Panc1 (cell line): ENCODE results near the gene ZRANB1. TPM values are rescaled to one million over a fixed set of nuclear protein-coding genes. Genes with fewer than 3 reads are reported as not detected.

ENCODE experiments used
- ATAC-seq: fragments of 200-7000 bp; cut with Tn5 transposase; 2 replicates; pipeline ENCODE4 v1.9.1; 2020; ENCODE audit warnings: mild to moderate bottlenecking, moderate library complexity
- BruUV-seq: library from RNA; stranded (reverse); fragments of 400-500 nt; replicated peaks from 2 replicates; lab custom pipeline; 2021; lab: Mats Ljungman, UMichigan
- CTCF ChIA-PET: fragments of 300-600 bp; sonication (Branson Sonifier 250); formaldehyde crosslinking; loops from one replicate; lab custom pipeline; 2022; ENCODE audit warnings: antibody characterized with exemption; lab: Charles Lee
- POLR2A ChIA-PET: fragments of 300-600 bp; sonication (Branson Sonifier 250); formaldehyde crosslinking; loops from one replicate; lab custom pipeline; 2022; ENCODE audit warnings: antibody characterized with exemption; lab: Charles Lee
- DNase-seq: peaks from one replicate; pipeline ENCODE4 v3.0.0-alpha.2; 2010; ENCODE audit warnings: low read depth, low spot score
- H3K27ac ChIP-seq: 2 replicates; pipeline ENCODE4 v1.5.1; 2011; ENCODE audit warnings: mild to moderate bottlenecking, low read length, inconsistent platforms
- H3K27me3 ChIP-seq: fragments of 200-500 bp; sonication (Bioruptor generic); 2 replicates; pipeline ENCODE4 v1.6.0; 2014; ENCODE audit warnings: low read length, inconsistent platforms; ENCODE audit not compliant: control insufficient read depth, insufficient read depth
- H3K36me3 ChIP-seq: fragments of 200-500 bp; sonication (Bioruptor generic); 2 replicates; pipeline ENCODE4 v1.5.1; 2014; ENCODE audit warnings: inconsistent platforms, mild to moderate bottlenecking, low read length, moderate library complexity; ENCODE audit not compliant: control insufficient read depth, insufficient read depth
- H3K4me1 ChIP-seq: 2 replicates; pipeline ENCODE4 v1.5.1; 2011; ENCODE audit warnings: inconsistent platforms, mild to moderate bottlenecking, low read length, moderate library complexity; ENCODE audit not compliant: control insufficient read depth, insufficient read depth
- H3K4me3 ChIP-seq, 2 experiments: 2 replicates each; pipeline ENCODE4 v1.5.1; 2011 to 2012; ENCODE audit warnings: low read depth in 2 of 2, low read length in 2 of 2, mild to moderate bottlenecking in 2 of 2, inconsistent platforms in 1 of 2, moderate library complexity in 1 of 2
- H3K9me3 ChIP-seq: fragments of 200-500 bp; sonication (Bioruptor generic); 2 replicates; pipeline ENCODE4 v1.5.1; 2014; ENCODE audit warnings: low read depth, mild to moderate bottlenecking, inconsistent platforms, low read length, moderate library complexity; ENCODE audit not compliant: control insufficient read depth, insufficient read depth
- POLR2AphosphoS5 ChIP-seq: IDR thresholded peaks from 2 replicates; pipeline ENCODE4 v1.6.1; 2012; ENCODE audit warnings: mild to moderate bottlenecking, low read depth, low read length, moderate library complexity
- SIN3A ChIP-seq: IDR thresholded peaks from 2 replicates; pipeline ENCODE4 v1.6.1; 2012; ENCODE audit warnings: low read depth, mild to moderate bottlenecking, low read length, moderate library complexity, borderline replicate concordance; ENCODE audit not compliant: insufficient read depth
- TCF7L2 ChIP-seq: IDR thresholded peaks from 2 replicates; pipeline ENCODE4 v1.6.1; 2011; ENCODE audit warnings: mild to moderate bottlenecking, low read depth, low read length, inconsistent platforms
- in situ Hi-C: cut with HindIII; loops from 2 replicates; pipeline ENCODE4 v1.10.0; 2016; ENCODE audit warnings: low sequenced_read_pairs, low pct_unique_long_range_greater_than_20kb
- intact Hi-C: fragments of 100-400 bp; cut with micrococcal nuclease; formaldehyde crosslinking; loops from one replicate; pipeline ENCODE4 v1.10.0; 2022; ENCODE audit not compliant: unreplicated experiment
- total RNA-seq: library from RNA; stranded (reverse); gene quantifications from one replicate; pipeline ENCODE4 v1.2.1, GENCODE V29; 2021; ENCODE audit not compliant: unreplicated experiment
- TF ChIP-seq, protein P1 (sequence below): fragments of 450-650 bp; IDR thresholded peaks from 2 replicates; pipeline ENCODE4 v1.5.1; 2017; ENCODE audit warnings: mild to moderate bottlenecking
- TF ChIP-seq, protein P2 (sequence below), 2 experiments: IDR thresholded peaks; 2 replicates each; pipeline ENCODE4 v1.6.1; 2011 to 2012; ENCODE audit warnings: low read depth in 2 of 2, control low read depth in 1 of 2, low read length in 1 of 2, mild to moderate bottlenecking in 1 of 2, moderate library complexity in 1 of 2; ENCODE audit not compliant: insufficient read depth in 1 of 2

ZRANB1 gene
- total RNA-seq, 1 experiment from 2014 or later: 23.2 TPM

DNA sequence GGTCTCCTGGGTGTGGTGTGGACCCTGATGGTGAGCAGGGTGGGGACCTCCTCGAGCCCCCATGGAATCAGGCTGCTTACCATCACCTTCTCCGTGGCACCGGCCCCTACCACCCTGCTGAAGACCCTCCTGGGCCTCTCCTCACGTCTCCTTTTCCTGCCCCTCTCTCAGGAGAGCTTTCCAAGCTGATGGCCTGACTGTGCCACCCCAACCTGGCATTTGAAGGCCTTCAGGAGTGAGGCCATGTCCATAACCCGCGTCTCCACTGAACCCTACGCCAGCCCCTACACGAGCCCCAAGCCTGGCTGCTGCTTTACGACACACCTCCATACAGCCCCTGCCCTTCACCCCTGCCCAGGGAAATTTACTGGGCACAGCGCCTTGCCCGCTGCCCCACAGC is 55.4 kb downstream of the ZRANB1 start:
- Histone ChIP-seq H3K4me3 (no peak overlapping the region), H3K27ac (no peak overlapping the region), H3K9me3 (no peaks in the 10 kb centered on the region), H3K27me3 (no peaks in the 10 kb centered on the region), H3K36me3 (peaks cover 11% of the 10 kb centered on the region), H3K4me1 (no peaks in the 10 kb centered on the region)
- ChIA-PET CTCF (no interaction called here), POLR2A (no interaction called here)
- DNase-seq (no peak), ATAC-seq (no peak)
- TF ChIP-seq TCF7L2 (no peak), SIN3A (no peak), POLR2AphosphoS5 (no peak)
- TF ChIP-seq, protein P1, sequence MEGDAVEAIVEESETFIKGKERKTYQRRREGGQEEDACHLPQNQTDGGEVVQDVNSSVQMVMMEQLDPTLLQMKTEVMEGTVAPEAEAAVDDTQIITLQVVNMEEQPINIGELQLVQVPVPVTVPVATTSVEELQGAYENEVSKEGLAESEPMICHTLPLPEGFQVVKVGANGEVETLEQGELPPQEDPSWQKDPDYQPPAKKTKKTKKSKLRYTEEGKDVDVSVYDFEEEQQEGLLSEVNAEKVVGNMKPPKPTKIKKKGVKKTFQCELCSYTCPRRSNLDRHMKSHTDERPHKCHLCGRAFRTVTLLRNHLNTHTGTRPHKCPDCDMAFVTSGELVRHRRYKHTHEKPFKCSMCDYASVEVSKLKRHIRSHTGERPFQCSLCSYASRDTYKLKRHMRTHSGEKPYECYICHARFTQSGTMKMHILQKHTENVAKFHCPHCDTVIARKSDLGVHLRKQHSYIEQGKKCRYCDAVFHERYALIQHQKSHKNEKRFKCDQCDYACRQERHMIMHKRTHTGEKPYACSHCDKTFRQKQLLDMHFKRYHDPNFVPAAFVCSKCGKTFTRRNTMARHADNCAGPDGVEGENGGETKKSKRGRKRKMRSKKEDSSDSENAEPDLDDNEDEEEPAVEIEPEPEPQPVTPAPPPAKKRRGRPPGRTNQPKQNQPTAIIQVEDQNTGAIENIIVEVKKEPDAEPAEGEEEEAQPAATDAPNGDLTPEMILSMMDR: no peak
- TF ChIP-seq, protein P2, sequence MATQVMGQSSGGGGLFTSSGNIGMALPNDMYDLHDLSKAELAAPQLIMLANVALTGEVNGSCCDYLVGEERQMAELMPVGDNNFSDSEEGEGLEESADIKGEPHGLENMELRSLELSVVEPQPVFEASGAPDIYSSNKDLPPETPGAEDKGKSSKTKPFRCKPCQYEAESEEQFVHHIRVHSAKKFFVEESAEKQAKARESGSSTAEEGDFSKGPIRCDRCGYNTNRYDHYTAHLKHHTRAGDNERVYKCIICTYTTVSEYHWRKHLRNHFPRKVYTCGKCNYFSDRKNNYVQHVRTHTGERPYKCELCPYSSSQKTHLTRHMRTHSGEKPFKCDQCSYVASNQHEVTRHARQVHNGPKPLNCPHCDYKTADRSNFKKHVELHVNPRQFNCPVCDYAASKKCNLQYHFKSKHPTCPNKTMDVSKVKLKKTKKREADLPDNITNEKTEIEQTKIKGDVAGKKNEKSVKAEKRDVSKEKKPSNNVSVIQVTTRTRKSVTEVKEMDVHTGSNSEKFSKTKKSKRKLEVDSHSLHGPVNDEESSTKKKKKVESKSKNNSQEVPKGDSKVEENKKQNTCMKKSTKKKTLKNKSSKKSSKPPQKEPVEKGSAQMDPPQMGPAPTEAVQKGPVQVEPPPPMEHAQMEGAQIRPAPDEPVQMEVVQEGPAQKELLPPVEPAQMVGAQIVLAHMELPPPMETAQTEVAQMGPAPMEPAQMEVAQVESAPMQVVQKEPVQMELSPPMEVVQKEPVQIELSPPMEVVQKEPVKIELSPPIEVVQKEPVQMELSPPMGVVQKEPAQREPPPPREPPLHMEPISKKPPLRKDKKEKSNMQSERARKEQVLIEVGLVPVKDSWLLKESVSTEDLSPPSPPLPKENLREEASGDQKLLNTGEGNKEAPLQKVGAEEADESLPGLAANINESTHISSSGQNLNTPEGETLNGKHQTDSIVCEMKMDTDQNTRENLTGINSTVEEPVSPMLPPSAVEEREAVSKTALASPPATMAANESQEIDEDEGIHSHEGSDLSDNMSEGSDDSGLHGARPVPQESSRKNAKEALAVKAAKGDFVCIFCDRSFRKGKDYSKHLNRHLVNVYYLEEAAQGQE (IDR thresholded peaks at IDR 0.05; ENCODE audit: insufficient read depth in 1 of 2, low read depth in 2 of 2, low read length in 1 of 2): no peak
- BruUV-seq: no TSS peak
- intact Hi-C loops: no loop called here
- in situ Hi-C loops: no loop called here

DNA sequence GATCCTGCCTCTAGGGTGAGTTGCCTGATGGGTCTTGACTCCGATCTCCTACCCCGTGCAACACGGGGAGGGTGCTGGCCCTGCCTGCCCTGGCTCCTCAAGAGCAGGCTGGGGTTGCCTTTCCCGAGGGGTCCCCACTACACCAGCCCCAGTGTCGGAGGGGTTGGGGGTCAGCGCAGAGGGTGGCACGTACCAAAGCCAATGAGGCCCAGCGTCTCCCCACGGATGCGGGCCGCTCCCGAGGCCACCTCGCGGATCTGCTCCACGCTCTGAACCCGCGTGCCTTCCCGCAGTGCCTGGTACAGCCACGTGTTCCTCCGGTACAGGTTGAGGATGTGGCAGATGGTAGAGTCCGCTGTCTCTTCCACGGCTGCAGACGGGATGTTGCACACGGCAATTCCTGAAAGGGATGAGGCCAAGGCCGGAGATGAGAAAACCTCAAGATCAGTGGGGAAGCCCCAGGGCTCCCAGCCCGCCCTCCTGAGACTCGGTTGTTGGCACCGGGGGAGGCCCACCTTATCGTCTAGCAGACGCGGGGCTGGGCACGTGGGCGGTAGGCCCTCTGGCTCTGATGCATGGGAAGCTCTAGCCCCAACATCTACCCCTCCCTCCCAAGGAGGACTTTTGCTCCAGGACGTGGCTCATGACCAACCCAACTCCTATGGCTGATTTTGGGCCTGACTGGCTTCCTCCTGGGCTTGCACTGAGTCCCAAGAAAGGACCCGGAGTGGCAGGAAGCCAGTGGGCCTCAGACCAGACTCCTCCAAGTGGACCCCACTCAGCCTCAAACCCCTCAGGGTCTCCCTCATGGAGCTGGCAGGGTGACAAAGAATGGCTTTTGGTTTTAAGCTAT is 56.1 kb downstream of the ZRANB1 start:
- no peaks in the 10 kb centered on the region for H3K9me3 ChIP-seq
- H3K36me3 ChIP-seq: peaks cover 6% of the 10 kb centered on the region
- H3K27ac ChIP-seq: no peak overlapping the region
- DNase-seq (no peak), ATAC-seq (no peak)
- H3K4me1 ChIP-seq: no peaks in the 10 kb centered on the region
- H3K27me3 ChIP-seq: no peaks in the 10 kb centered on the region
- CTCF ChIA-PET: no interaction called here
- intact Hi-C loops (no loop called here), in situ Hi-C loops (no loop called here)
- BruUV-seq: no TSS peak
- POLR2A ChIA-PET: no interaction called here
- no peak overlapping the region for H3K4me3 ChIP-seq
- TF ChIP-seq TCF7L2 (no peak), SIN3A (no peak)
- TF ChIP-seq, protein P1: no peak
